ENCODE results near the gene CLIP1.

- TF ChIP-seq POLR2A (IDR thresholded peaks at IDR 0.05) (no peak), CTCF (IDR thresholded peaks at IDR 0.05) (no peak)
These were observed 15.2 kb upstream of the CLIP1 start for GRCh38 chr12:122437656-122438121.
